Ammon's horn (tissue), 1 donor: ENCODE data around the gene CRIM1.
"Not testable (repeated sequence)": the region's sequence is repeated elsewhere in the genome, so short reads cannot be mapped to it uniquely, and the experiment has no call there.

Source experiments
- DNase-seq: peaks from one replicate; pipeline ENCODE4 v3.0.0-alpha.2; 2016; ENCODE audit warnings: low spot score

The CRIM1 gene

GRCh38 chr2:36354811-36355150, 797 bp upstream of the CRIM1 start:
- DNase-seq, result peak; percentile 20

- no peak for DNase-seq
Measured at GRCh38 chr2:36355890-36356297, 316 bp downstream of the CRIM1 start.

GRCh38 chr2:36356298-36356989, 866 bp downstream of the CRIM1 start:
- peak; percentile 50 for DNase-seq

GRCh38 chr2:36356990-36357846, 1.6 kb downstream of the CRIM1 start:
- DNase-seq, result peak; percentile 77

- DNase-seq, result peak; percentile 69
Measured at GRCh38 chr2:36357847-36358659, 2.5 kb downstream of the CRIM1 start.

GRCh38 chr2:36359067-36359466, 3.5 kb downstream of the CRIM1 start:
- no peak for DNase-seq

- no peak for DNase-seq
Measured at GRCh38 chr2:36360063-36360462, 4.5 kb downstream of the CRIM1 start.

- no peak for DNase-seq
Measured at GRCh38 chr2:36360834-36361233, 5.3 kb downstream of the CRIM1 start.

GRCh38 chr2:36361396-36361795, 5.8 kb downstream of the CRIM1 start:
- DNase-seq, result no peak

- DNase-seq, result no peak
Measured at GRCh38 chr2:36362291-36362690, 6.7 kb downstream of the CRIM1 start.

GRCh38 chr2:36363085-36363484, 7.5 kb downstream of the CRIM1 start:
- not testable (repeated sequence) for DNase-seq

- no peak for DNase-seq
Measured at GRCh38 chr2:36366491-36367120, 11.0 kb downstream of the CRIM1 start.

- DNase-seq, result no peak
Measured at GRCh38 chr2:36367486-36367885, 11.9 kb downstream of the CRIM1 start.

- no peak for DNase-seq
Measured at GRCh38 chr2:36367895-36368353, 12.3 kb downstream of the CRIM1 start.

GRCh38 chr2:36368438-36368837, 12.9 kb downstream of the CRIM1 start:
- no peak for DNase-seq

GRCh38 chr2:36369163-36369562, 13.6 kb downstream of the CRIM1 start:
- no peak for DNase-seq

GRCh38 chr2:36369716-36370115, 14.1 kb downstream of the CRIM1 start:
- DNase-seq, result no peak

GRCh38 chr2:36370281-36370680, 14.7 kb downstream of the CRIM1 start:
- DNase-seq, result no peak

GRCh38 chr2:36371070-36371874, 15.7 kb downstream of the CRIM1 start:
- DNase-seq, result no peak

- no peak for DNase-seq
Measured at GRCh38 chr2:36371928-36372391, 16.4 kb downstream of the CRIM1 start.
